Neural cell (in vitro differentiated cells): ENCODE results near the gene CD80.

Experiments
- EP300 ChIP-seq: fragments of 450-650 bp; conservative IDR thresholded peaks from 2 replicates; pipeline ENCODE4 v1.6.1; 2014; ENCODE audit warnings: antibody characterized with exemption, mild to moderate bottlenecking, moderate library complexity; ENCODE audit not compliant: poor library complexity, severe bottlenecking
- EZH2 ChIP-seq: fragments of 200-600, 300-800 bp; shearing (Covaris generic), sonication (generic); IDR thresholded peaks from 2 replicates; pipeline ENCODE4 v1.6.1; 2014; ENCODE audit warnings: antibody characterized with exemption, low read length, borderline replicate concordance, mild to moderate bottlenecking; ENCODE audit not compliant: insufficient read depth, poor library complexity, severe bottlenecking
- MXI1 ChIP-seq: fragments of 450-650 bp; conservative IDR thresholded peaks from 2 replicates; pipeline ENCODE4 v1.6.1; 2014; ENCODE audit warnings: antibody characterized with exemption, mild to moderate bottlenecking; ENCODE audit not compliant: poor library complexity, severe bottlenecking
- POLR2AphosphoS5 ChIP-seq: IDR thresholded peaks from 2 replicates; pipeline ENCODE4 v1.6.1; 2012
- RAD21 ChIP-seq: fragments of 450-650 bp; conservative IDR thresholded peaks from 2 replicates; pipeline ENCODE4 v1.6.1; 2014; ENCODE audit warnings: antibody characterized with exemption, mild to moderate bottlenecking, moderate library complexity
- SMC3 ChIP-seq: fragments of 450-650 bp; conservative IDR thresholded peaks from 2 replicates; pipeline ENCODE4 v1.6.1; 2014; ENCODE audit warnings: antibody characterized with exemption, mild to moderate bottlenecking, moderate library complexity; ENCODE audit not compliant: poor library complexity
- TAF1 ChIP-seq: IDR thresholded peaks from 2 replicates; pipeline ENCODE4 v1.6.1; 2012; ENCODE audit warnings: low read depth
- TF ChIP-seq, protein P1 (sequence below): fragments of 450-650 bp; IDR thresholded peaks from 2 replicates; pipeline ENCODE4 v1.5.1; 2014; ENCODE audit warnings: antibody characterized with exemption, mild to moderate bottlenecking, moderate library complexity; ENCODE audit not compliant: poor library complexity, severe bottlenecking
- TF ChIP-seq, protein P2 (sequence below): IDR thresholded peaks from 2 replicates; pipeline ENCODE4 v1.6.1; 2012; ENCODE audit warnings: borderline replicate concordance

DNA sequence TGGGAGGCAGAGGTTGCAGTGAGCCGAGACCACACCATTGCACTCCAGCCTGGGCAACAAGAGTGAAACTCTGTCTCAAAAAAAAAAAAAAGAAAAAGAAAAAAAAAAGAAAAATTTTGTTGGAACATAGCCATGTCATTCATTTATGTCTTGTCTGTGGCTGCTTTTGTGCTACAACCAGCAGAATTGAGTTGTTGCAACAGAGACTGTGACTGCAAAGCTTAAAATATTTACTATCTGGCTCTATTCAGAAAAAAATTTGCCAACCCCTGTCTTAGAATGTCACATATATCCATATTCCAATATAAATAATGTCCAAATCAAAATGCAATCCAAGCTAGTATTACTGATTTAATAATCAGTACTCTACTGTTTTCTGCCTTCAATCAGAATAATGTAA is 25.1 kb downstream of the CD80 start:
- TF ChIP-seq, protein P1, sequence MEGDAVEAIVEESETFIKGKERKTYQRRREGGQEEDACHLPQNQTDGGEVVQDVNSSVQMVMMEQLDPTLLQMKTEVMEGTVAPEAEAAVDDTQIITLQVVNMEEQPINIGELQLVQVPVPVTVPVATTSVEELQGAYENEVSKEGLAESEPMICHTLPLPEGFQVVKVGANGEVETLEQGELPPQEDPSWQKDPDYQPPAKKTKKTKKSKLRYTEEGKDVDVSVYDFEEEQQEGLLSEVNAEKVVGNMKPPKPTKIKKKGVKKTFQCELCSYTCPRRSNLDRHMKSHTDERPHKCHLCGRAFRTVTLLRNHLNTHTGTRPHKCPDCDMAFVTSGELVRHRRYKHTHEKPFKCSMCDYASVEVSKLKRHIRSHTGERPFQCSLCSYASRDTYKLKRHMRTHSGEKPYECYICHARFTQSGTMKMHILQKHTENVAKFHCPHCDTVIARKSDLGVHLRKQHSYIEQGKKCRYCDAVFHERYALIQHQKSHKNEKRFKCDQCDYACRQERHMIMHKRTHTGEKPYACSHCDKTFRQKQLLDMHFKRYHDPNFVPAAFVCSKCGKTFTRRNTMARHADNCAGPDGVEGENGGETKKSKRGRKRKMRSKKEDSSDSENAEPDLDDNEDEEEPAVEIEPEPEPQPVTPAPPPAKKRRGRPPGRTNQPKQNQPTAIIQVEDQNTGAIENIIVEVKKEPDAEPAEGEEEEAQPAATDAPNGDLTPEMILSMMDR = no peak
- TF ChIP-seq POLR2AphosphoS5 (no peak), MXI1 (no peak), EZH2 (no peak), EP300 (no peak), TAF1 (no peak), RAD21 (no peak), SMC3 (no peak)
- TF ChIP-seq, protein P2, sequence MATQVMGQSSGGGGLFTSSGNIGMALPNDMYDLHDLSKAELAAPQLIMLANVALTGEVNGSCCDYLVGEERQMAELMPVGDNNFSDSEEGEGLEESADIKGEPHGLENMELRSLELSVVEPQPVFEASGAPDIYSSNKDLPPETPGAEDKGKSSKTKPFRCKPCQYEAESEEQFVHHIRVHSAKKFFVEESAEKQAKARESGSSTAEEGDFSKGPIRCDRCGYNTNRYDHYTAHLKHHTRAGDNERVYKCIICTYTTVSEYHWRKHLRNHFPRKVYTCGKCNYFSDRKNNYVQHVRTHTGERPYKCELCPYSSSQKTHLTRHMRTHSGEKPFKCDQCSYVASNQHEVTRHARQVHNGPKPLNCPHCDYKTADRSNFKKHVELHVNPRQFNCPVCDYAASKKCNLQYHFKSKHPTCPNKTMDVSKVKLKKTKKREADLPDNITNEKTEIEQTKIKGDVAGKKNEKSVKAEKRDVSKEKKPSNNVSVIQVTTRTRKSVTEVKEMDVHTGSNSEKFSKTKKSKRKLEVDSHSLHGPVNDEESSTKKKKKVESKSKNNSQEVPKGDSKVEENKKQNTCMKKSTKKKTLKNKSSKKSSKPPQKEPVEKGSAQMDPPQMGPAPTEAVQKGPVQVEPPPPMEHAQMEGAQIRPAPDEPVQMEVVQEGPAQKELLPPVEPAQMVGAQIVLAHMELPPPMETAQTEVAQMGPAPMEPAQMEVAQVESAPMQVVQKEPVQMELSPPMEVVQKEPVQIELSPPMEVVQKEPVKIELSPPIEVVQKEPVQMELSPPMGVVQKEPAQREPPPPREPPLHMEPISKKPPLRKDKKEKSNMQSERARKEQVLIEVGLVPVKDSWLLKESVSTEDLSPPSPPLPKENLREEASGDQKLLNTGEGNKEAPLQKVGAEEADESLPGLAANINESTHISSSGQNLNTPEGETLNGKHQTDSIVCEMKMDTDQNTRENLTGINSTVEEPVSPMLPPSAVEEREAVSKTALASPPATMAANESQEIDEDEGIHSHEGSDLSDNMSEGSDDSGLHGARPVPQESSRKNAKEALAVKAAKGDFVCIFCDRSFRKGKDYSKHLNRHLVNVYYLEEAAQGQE = no peak
